ENCODE results near the gene OPTN.
A peak's percentile ranks its signal among the peaks of the same experiment; 100 is the strongest.
"Not testable (repeated sequence)": the region's sequence is repeated elsewhere in the genome, so short reads cannot be mapped to it uniquely, and the experiment has no call there.

The OPTN gene

DNA sequence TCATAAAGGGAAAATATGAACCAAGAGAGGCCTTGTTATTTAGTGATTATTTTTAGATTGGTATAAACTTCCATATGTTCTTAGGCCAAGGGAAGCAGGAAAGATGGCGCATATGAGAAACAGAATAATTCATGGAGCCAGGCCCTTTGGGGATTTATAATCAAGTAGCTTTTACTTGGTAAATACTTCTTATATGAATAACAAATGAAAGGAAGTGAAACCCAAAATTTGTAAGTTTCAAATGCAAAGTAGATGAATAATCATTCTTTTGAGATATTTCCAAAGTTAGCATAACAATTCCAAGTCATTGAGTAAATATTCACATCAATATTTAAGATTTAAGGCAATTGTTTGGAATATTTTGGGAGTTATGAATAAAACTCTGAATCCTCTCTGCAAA is 13.9 kb upstream of the OPTN start:
- no peak for DNase-seq
- in situ Hi-C loops (cut with MboI; ENCODE audit: low pct_unique_long_range_greater_than_20kb, low sequenced_read_pairs): no loop called here

GRCh38 chr10:13087601-13087985 is 12.4 kb upstream of the OPTN start:
- DNase-seq: no peak
- in situ Hi-C loops (cut with MboI; ENCODE audit: low pct_unique_long_range_greater_than_20kb, low sequenced_read_pairs): no loop called here

GRCh38 chr10:13087986-13088618 is 11.9 kb upstream of the OPTN start:
- no peak for DNase-seq
- in situ Hi-C loops (cut with MboI; ENCODE audit: low pct_unique_long_range_greater_than_20kb, low sequenced_read_pairs): no loop called here

GRCh38 chr10:13089345-13089744 is 10.6 kb upstream of the OPTN start:
- DNase-seq: no peak
- in situ Hi-C loops (cut with MboI; ENCODE audit: low pct_unique_long_range_greater_than_20kb, low sequenced_read_pairs): no loop called here

DNA sequence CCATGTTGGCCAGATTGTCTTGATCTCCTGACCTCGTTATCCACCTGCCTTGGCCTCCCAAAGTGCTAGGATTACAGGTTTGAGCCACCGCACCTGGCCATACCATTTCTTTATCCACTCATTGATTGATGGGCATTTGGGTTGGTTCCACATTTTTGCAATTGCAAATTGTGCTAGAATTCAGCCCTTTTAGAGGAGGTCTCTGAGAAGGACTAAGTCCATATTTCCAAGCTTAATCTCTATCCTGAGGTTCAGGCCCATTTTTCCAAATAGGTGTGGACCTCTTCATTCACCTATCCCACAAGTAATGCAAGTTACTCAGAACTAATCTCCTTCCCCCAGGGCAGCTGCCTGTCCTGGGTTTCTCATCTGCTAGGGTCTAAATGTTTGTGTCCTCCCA is 9.7 kb upstream of the OPTN start:
- no peak for DNase-seq
- in situ Hi-C loops (cut with MboI; ENCODE audit: low pct_unique_long_range_greater_than_20kb, low sequenced_read_pairs): no loop called here

GRCh38 chr10:13091801-13092200 is 8.2 kb upstream of the OPTN start:
- in situ Hi-C loops (cut with MboI; ENCODE audit: low pct_unique_long_range_greater_than_20kb, low sequenced_read_pairs): no loop called here
- no peak for DNase-seq

DNA sequence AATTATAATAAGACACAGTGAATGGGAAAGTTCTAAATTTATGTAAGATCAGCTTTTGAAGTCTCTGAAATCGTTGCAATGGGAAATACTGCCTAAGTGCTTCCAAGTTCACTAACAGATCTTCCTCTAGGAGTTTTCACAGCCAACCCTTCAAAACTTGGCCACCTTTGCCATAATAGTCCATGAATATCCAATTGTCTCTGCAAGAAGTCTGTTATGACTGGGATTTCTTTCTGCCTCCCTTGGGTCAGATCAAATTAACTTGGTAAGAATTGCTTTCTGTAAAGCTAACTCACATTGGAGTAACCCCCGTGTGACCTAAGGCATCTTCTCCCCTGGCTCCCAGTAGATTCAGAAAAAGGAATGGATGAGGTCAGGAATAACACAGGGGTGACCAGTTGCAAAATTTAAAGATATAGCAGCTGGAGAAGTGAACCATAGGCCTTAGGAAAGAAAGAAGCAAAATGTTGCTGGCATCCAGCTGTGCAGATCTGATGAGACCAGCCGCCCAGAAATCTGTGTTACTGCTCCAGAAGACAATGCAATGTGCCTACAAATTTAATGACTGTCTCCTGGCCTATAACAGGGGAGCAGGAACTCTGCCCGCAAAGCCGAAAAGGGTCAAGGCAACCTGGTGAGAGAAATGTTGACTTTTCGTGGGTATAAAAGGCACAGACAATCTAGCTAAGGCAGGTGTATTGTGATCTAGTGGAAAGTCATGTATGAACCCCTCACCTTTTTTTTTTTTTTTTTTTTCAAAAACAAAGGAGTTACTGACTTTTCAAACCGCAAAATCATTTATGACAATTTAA is 7.5 kb upstream of the OPTN start:
- no peak for DNase-seq
- in situ Hi-C loops (cut with MboI; ENCODE audit: low pct_unique_long_range_greater_than_20kb, low sequenced_read_pairs): no loop called here

DNA sequence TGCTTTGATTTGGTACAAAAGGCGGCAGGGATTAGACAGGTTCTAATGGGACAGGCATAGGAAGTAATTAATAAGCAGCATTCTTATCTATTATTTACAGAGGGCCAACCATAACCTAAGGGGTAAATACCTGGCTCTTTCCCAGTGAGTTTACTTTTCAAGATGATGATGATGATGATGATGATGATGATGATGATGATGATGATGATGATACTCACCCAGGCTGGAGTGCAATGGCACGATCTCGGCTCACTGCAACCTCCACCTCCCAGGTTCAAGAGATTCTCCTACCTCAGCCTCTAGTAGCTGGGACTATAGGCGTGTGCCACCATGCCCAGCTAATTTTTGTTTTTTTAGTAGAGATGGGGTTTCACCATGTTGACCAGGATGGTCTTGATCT is 5.9 kb upstream of the OPTN start:
- DNase-seq; in situ Hi-C loops (cut with MboI; ENCODE audit: low pct_unique_long_range_greater_than_20kb, low sequenced_read_pairs): not testable (repeated sequence)

DNA sequence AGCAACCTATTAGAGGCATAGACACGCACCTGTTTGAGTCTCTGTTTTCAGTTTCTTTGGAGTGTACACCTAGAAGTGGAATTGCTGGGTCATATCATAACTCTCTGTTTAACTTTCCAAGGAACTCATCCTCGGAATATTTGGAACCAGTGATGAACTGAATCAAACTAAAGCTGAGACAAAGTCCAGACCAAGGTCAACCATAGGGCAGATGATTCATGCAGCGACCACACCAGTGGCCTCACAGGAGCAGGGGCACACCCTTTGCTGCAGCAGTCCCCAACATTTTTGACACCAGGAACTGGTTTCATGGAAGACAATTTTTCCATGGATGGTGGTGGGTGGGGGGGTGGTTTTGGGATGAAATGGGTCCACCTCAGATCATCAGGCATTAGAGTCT is 4.9 kb upstream of the OPTN start:
- in situ Hi-C loops (cut with MboI; ENCODE audit: low pct_unique_long_range_greater_than_20kb, low sequenced_read_pairs): no loop called here
- DNase-seq: no peak

GRCh38 chr10:13095929-13096328 is 4.0 kb upstream of the OPTN start:
- in situ Hi-C loops (cut with MboI; ENCODE audit: low pct_unique_long_range_greater_than_20kb, low sequenced_read_pairs): no loop called here
- DNase-seq: no peak

- peak; percentile 67 for DNase-seq
Measured at GRCh38 chr10:13099144-13099665, 758 bp upstream of the OPTN start.

DNA sequence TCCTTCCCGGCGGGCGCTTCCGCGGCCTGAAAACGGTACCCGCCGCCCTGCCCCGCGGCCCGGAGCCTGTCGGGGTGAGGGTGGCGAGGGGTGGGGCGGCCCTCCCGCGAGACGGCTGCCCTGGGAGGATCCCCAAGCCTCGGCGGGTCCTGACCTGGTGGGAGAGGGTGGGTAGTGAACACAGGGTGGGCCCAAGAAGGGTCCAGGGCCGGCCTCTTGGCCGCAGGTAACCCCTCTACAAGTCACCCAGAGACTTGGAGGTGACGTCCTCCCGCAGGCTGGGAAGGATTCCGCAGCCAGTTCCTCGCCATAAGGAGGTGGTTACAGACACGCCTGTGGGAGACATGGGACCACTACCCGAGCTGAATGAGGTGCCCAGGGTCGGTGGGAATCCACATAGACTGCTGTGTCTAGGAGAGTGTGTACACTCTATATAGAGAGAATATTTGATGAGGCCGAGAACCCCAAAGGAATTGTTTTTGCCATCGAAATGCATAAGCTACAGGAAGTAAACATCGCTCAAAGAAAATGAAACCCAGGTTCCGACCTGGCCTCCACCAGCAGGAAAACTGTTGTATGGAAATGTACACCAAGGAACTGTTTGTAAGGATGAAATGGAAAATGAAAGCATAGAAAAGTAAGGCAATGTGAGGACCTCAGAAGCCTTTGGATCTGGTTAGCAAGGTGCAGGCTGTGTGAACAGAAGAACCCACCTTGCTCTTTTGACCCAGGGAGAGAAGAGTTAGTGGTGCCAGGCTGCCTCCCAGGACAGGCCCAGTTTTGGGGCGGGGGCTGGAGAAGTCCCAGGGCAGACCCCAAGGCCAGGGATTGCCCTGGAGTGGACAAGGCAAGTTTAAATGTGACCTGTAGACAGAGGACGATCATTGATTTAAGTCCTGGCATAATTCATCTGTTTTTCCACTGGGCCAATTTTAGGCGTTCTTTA is 659 bp downstream of the OPTN start:
- no peak for DNase-seq
- in situ Hi-C loops (cut with MboI; ENCODE audit: low pct_unique_long_range_greater_than_20kb, low sequenced_read_pairs): no loop called here

More at GRCh38 chr10:13099144-13099665, 758 bp upstream of the OPTN start:
- in situ Hi-C loops (cut with MboI; ENCODE audit: low pct_unique_long_range_greater_than_20kb, low sequenced_read_pairs): no loop called here

- DNase-seq: no peak
- in situ Hi-C loops (cut with MboI; ENCODE audit: low pct_unique_long_range_greater_than_20kb, low sequenced_read_pairs): no loop called here
Measured at GRCh38 chr10:13102002-13102794, 2.2 kb downstream of the OPTN start.

DNA sequence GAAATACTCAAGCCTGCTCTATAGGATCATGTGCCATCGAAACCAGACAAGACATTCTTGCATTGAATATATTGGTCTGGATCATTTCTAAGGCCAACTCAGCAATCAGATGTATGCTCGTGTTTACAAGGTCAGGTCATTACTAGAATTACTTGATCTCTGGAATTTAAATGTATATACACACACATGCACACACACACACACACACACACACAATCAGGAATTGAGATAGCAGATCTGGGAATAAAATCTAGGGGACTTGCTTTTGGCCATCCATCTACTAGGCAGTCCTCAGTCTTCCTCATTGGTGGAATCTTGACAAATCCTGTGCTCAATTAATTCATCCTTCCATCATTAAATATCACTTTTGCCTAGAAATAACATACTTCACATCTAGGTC is 3.6 kb downstream of the OPTN start:
- in situ Hi-C loops (cut with MboI; ENCODE audit: low pct_unique_long_range_greater_than_20kb, low sequenced_read_pairs): no loop called here
- no peak for DNase-seq

GRCh38 chr10:13104697-13105096 is 4.7 kb downstream of the OPTN start:
- no peak for DNase-seq
- in situ Hi-C loops (cut with MboI; ENCODE audit: low pct_unique_long_range_greater_than_20kb, low sequenced_read_pairs): no loop called here

GRCh38 chr10:13105184-13105583 is 5.2 kb downstream of the OPTN start:
- DNase-seq: no peak
- in situ Hi-C loops (cut with MboI; ENCODE audit: low pct_unique_long_range_greater_than_20kb, low sequenced_read_pairs): no loop called here

DNA sequence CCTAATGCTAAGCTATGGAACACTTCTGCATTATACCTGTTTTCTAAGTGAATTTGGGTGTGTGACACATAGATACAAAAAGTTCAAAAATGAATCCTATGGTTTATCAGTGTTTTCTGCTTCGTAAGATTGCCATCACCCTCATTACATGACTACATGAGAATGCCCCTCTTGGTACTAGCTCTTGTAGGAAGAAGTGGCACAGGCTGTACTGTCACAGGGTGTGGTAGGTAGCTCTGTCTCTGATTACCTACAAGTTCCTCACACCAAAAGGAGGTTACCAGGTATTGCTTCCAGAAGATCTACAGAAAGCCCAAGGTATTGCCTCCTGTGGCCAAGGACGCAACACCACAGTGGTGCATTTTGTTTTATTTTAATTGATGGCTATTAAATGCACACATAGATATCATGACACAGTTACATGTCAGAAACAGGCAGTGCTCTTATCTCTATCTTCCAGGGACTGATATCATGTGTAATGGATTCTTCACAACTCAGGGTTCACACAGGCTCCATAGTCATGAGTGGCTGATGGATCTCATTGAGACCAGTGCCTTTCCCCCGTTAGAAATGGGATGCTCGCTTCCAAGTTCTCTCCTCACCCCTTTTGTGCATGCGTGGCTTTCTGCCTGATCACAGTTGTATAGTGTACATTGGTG is 6.6 kb downstream of the OPTN start:
- in situ Hi-C loops (cut with MboI; ENCODE audit: low pct_unique_long_range_greater_than_20kb, low sequenced_read_pairs): no loop called here
- DNase-seq: no peak

DNA sequence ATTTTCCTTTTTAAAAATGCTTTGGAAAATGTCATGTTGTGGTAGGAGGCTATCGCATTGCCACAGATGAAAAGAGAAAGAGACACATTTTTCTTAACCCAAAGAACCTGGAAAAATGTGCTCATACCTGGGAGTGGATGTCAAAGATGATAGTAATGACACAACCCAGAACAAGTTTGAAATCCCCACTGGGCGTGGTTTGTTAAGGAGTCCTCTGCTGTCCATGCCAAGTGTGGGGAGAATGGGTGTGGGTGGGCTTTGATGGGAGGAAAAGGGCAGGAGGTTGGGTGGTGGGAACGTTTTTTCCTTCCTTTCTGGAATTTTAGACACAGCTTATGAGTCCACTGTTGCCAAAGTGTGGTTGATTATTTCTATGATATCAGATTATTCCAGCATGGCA is 10.9 kb downstream of the OPTN start:
- in situ Hi-C loops (cut with MboI; ENCODE audit: low pct_unique_long_range_greater_than_20kb, low sequenced_read_pairs): no loop called here

More for the DNA sequence above, 10.9 kb downstream of the OPTN start:
- no peak for DNase-seq
